GM23248 (cell line): ENCODE results near the gene MECR. TPM values are rescaled to one million over a fixed set of nuclear protein-coding genes. Genes with fewer than 3 reads are reported as not detected.
A peak's percentile ranks its signal among the peaks of the same experiment; 100 is the strongest.
"Not testable (repeated sequence)": the region's sequence is repeated elsewhere in the genome, so short reads cannot be mapped to it uniquely, and the experiment has no call there.

Source experiments
- DNase-seq: peaks from one replicate; pipeline ENCODE4 v3.0.0-alpha.2; 2015
- H2AFZ ChIP-seq: fragments of 200-600 bp; sonication (generic); 2 replicates; pipeline ENCODE4 v1.6.1; 2016; ENCODE audit warnings: antibody characterized with exemption
- H3F3A ChIP-seq: fragments of 200-600 bp; sonication (generic); 2 replicates; pipeline ENCODE4 v1.6.1; 2016; ENCODE audit warnings: mild to moderate bottlenecking, antibody characterized with exemption, mixed run types; ENCODE audit not compliant: insufficient read depth
- H3K27ac ChIP-seq: fragments of 200-600 bp; sonication (generic); 2 replicates; pipeline ENCODE4 v1.5.1; 2016; ENCODE audit warnings: mild to moderate bottlenecking
- H3K27me3 ChIP-seq: fragments of 200-600 bp; sonication (generic); replicated peaks from 2 replicates; pipeline ENCODE4 v1.6.1; 2016; ENCODE audit warnings: mild to moderate bottlenecking; ENCODE audit not compliant: insufficient read depth
- H3K36me3 ChIP-seq: fragments of 200-600 bp; sonication (generic); 2 replicates; pipeline ENCODE4 v1.6.1; 2016; ENCODE audit warnings: low read depth, mild to moderate bottlenecking
- H3K4me1 ChIP-seq: fragments of 200-600 bp; sonication (generic); 2 replicates; pipeline ENCODE4 v1.6.1; 2016; ENCODE audit warnings: mild to moderate bottlenecking; ENCODE audit not compliant: insufficient read depth
- H3K4me2 ChIP-seq: fragments of 200-600 bp; sonication (generic); one replicate; pipeline ENCODE4 v1.6.1; 2016; ENCODE audit warnings: mild to moderate bottlenecking; ENCODE audit not compliant: unreplicated experiment
- H3K4me3 ChIP-seq: fragments of 200-600 bp; sonication (generic); 2 replicates; pipeline ENCODE4 v1.5.1; 2016; ENCODE audit warnings: mild to moderate bottlenecking
- H3K79me2 ChIP-seq: fragments of 200-600 bp; sonication (generic); 2 replicates; pipeline ENCODE4 v1.6.1; 2016; ENCODE audit warnings: mild to moderate bottlenecking; ENCODE audit not compliant: insufficient read depth
- H3K9ac ChIP-seq: fragments of 200-600 bp; sonication (generic); 2 replicates; pipeline ENCODE4 v1.6.1; 2016; ENCODE audit warnings: mild to moderate bottlenecking
- H3K9me2 ChIP-seq: fragments of 200-600 bp; sonication (generic); 2 replicates; pipeline ENCODE4 v1.6.1; 2016; ENCODE audit warnings: mixed run types, mild to moderate bottlenecking, moderate library complexity; ENCODE audit not compliant: insufficient read depth
- H3K9me3 ChIP-seq: fragments of 200-600 bp; sonication (generic); one replicate; pipeline ENCODE4 v1.6.1; 2017; ENCODE audit warnings: low read depth
- H4K20me1 ChIP-seq: fragments of 200-600 bp; sonication (generic); 2 replicates; pipeline ENCODE4 v1.6.0; 2016; ENCODE audit not compliant: insufficient read depth
- EZH2 ChIP-seq: fragments of 200-600 bp; sonication (generic); IDR thresholded peaks from 2 replicates; pipeline ENCODE4 v1.6.1; 2018; ENCODE audit warnings: antibody characterized with exemption, mild to moderate bottlenecking; ENCODE audit not compliant: insufficient read depth, poor library complexity, severe bottlenecking
- EZH2phosphoT487 ChIP-seq: fragments of 200-600 bp; sonication (generic); IDR thresholded peaks from 2 replicates; pipeline ENCODE4 v1.6.1; 2018; ENCODE audit warnings: antibody characterized with exemption, moderate library complexity, mild to moderate bottlenecking, low read depth; ENCODE audit not compliant: insufficient read depth
- WGBS, 2 experiments: methylation state at CpG; one replicate each; pipeline ENCODE4 v1.1.6; 2015 to 2017; ENCODE audit warnings: low lambda C conversion rate in 2 of 2, low coverage in 1 of 2; ENCODE audit errors: missing lambda C conversion rate in 2 of 2; 5-methylcytosine and 5-hydroxymethylcytosine counted together
- in situ Hi-C: fragments of 300-500 bp; cut with MboI; formaldehyde crosslinking; loops from 2 replicates; pipeline ENCODE4 v1.15.0; 2020
- polyA plus RNA-seq: library from polyadenylated mRNA; unstranded; fragments of >200 nt; fragmentation: Nextera tagmentation; extraction: Ambion mirVana; gene quantifications from 2 replicates; pipeline ENCODE4 v1.2.1, GENCODE V29; 2016
- total RNA-seq: library from RNA; depleted of rRNA; stranded (reverse); fragments of >200 nt; shearing (Covaris generic); gene quantifications from 2 replicates; pipeline ENCODE4 v1.2.3, GENCODE V29; 2014

MECR gene
- total and polyA plus RNA-seq, 2 experiments from 2014 or later: 19.1 to 43.3 TPM

- H3K4me1 ChIP-seq: no peaks in the 10 kb centered on the region
- no peak overlapping the region for H3K4me2 ChIP-seq
- H3K9me3 ChIP-seq: no peaks in the 10 kb centered on the region
- H3F3A ChIP-seq: peaks cover 7% of the 10 kb centered on the region
- peaks cover 76% of the 10 kb centered on the region for H3K36me3 ChIP-seq
- H3K9ac ChIP-seq: no peak overlapping the region
- H3K27ac ChIP-seq: no peak overlapping the region
- in situ Hi-C loops: no loop called here
- no peak overlapping the region for H3K4me3 ChIP-seq
- peaks cover 100% of the 10 kb centered on the region for H3K79me2 ChIP-seq
- TF ChIP-seq EZH2phosphoT487 (no peak), EZH2 (no peak)
- no peaks in the 10 kb centered on the region for H3K9me2 ChIP-seq
- no peak overlapping the region for H2AFZ ChIP-seq
- WGBS, 2 experiments: 81% methylated on average over 10 of the region's 10 CpGs
- H4K20me1 ChIP-seq: no peaks in the 10 kb centered on the region
- no peaks in the 10 kb centered on the region for H3K27me3 ChIP-seq
- DNase-seq: no peak
Observed at GRCh38 chr1:29156543-29157268, 74.0 kb downstream of the MECR start.

GRCh38 chr1:29152046-29152805 is 78.5 kb downstream of the MECR start:
- H3K4me1 ChIP-seq: peaks cover 8% of the 10 kb centered on the region
- H3K9me2 ChIP-seq: no peaks in the 10 kb centered on the region
- no peak overlapping the region for H2AFZ ChIP-seq
- H3K9ac ChIP-seq: no peak overlapping the region
- peaks cover 76% of the 10 kb centered on the region for H3K36me3 ChIP-seq
- DNase-seq: no peak
- H3K9me3 ChIP-seq: no peaks in the 10 kb centered on the region
- H3F3A ChIP-seq: peaks cover 47% of the 10 kb centered on the region
- no peak for TF ChIP-seq EZH2phosphoT487
- no peak for TF ChIP-seq EZH2
- no peak overlapping the region for H3K27ac ChIP-seq
- 0 out of 2 replicates have a peak, but pooled peaks cover 4% of the 10 kb centered on the region for H4K20me1 ChIP-seq
- 95 to 96% methylated on average over 8 of the region's 8 CpGs for WGBS, 2 experiments
- no peaks in the 10 kb centered on the region for H3K27me3 ChIP-seq
- no peak overlapping the region for H3K4me2 ChIP-seq
- H3K4me3 ChIP-seq: no peak overlapping the region
- in situ Hi-C loops: no loop called here
- peaks cover 82% of the 10 kb centered on the region for H3K79me2 ChIP-seq

- H4K20me1 ChIP-seq, H3K9ac ChIP-seq, H3K4me2 ChIP-seq, H3K27ac ChIP-seq, H3K4me3 ChIP-seq, in situ Hi-C loops, H2AFZ ChIP-seq, DNase-seq, H3K27me3 ChIP-seq, H3K9me2 ChIP-seq, H3K9me3 ChIP-seq: not testable (repeated sequence)
- WGBS, 2 experiments: 97 to 98% methylated on average over 9 of the region's 9 CpGs
- peaks cover 59% of the 10 kb centered on the region for H3K36me3 ChIP-seq
- peaks cover 22% of the 10 kb centered on the region for H3K4me1 ChIP-seq
- peaks cover 63% of the 10 kb centered on the region for H3K79me2 ChIP-seq
- peaks cover 60% of the 10 kb centered on the region for H3F3A ChIP-seq
Observed at GRCh38 chr1:29150346-29150745, 80.4 kb downstream of the MECR start.

GRCh38 chr1:29148656-29149491 is 81.9 kb downstream of the MECR start:
- no peaks in the 10 kb centered on the region for H3K9me2 ChIP-seq
- 0 out of 2 replicates have a peak, but pooled peaks cover 4% of the 10 kb centered on the region for H4K20me1 ChIP-seq
- TF ChIP-seq EZH2 (no peak), EZH2phosphoT487 (no peak)
- H3K79me2 ChIP-seq: peaks cover 51% of the 10 kb centered on the region
- H3K27ac ChIP-seq: peak overlapping the region; percentile 94
- no peaks in the 10 kb centered on the region for H3K9me3 ChIP-seq
- no peak for DNase-seq
- no peaks in the 10 kb centered on the region for H3K27me3 ChIP-seq
- no peak overlapping the region for H3K4me2 ChIP-seq
- H3F3A ChIP-seq: peaks cover 63% of the 10 kb centered on the region
- peaks cover 47% of the 10 kb centered on the region for H3K36me3 ChIP-seq
- no peak overlapping the region for H3K4me3 ChIP-seq
- H2AFZ ChIP-seq: no peak overlapping the region
- in situ Hi-C loops: no loop called here
- peaks cover 26% of the 10 kb centered on the region for H3K4me1 ChIP-seq
- 97 to 98% methylated on average over 35 of the region's 35 CpGs for WGBS, 2 experiments
- no peak overlapping the region for H3K9ac ChIP-seq
